Measurements from ENCODE around the gene HSPH1. TPM values are rescaled to one million over a fixed set of nuclear protein-coding genes. Genes with fewer than 3 reads are reported as not detected.

Gene HSPH1
- total and polyA plus RNA-seq, 2 of the 13 experiments (the other 11 are each of a cell fraction or from before 2014, with no cell fraction given), result 13.0 to 62.9 TPM

DNA sequence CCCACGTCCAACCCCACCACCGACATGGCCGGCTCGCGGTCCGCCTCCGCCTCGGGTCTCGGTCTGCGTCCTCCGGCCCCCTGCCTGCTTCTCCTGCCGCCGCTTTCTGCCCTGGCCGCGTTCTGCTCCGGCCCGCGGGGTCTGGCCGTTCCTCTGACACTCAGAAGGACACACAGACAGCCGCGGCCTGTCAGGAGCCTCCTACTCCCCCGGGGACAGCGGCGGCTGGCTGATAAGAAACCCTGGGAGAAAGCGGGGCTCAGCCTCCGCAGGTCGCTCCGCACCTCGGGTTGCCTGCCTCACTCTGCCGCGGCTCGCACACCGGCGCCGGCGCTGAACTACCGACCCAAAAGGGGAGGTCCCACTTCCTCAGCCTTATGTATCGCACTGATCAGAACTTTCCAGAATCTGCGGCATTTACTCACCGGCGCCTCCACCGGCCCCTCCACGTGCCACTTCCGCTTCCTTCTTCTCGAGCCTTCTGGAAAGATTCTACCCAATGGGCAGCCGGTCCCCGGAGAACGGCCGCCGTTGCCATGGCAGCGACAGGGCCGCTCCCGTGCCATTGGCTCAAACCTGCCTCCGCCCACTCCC, at the start of gene HSPH1 (continued):
- TF ChIP-seq, protein P1, sequence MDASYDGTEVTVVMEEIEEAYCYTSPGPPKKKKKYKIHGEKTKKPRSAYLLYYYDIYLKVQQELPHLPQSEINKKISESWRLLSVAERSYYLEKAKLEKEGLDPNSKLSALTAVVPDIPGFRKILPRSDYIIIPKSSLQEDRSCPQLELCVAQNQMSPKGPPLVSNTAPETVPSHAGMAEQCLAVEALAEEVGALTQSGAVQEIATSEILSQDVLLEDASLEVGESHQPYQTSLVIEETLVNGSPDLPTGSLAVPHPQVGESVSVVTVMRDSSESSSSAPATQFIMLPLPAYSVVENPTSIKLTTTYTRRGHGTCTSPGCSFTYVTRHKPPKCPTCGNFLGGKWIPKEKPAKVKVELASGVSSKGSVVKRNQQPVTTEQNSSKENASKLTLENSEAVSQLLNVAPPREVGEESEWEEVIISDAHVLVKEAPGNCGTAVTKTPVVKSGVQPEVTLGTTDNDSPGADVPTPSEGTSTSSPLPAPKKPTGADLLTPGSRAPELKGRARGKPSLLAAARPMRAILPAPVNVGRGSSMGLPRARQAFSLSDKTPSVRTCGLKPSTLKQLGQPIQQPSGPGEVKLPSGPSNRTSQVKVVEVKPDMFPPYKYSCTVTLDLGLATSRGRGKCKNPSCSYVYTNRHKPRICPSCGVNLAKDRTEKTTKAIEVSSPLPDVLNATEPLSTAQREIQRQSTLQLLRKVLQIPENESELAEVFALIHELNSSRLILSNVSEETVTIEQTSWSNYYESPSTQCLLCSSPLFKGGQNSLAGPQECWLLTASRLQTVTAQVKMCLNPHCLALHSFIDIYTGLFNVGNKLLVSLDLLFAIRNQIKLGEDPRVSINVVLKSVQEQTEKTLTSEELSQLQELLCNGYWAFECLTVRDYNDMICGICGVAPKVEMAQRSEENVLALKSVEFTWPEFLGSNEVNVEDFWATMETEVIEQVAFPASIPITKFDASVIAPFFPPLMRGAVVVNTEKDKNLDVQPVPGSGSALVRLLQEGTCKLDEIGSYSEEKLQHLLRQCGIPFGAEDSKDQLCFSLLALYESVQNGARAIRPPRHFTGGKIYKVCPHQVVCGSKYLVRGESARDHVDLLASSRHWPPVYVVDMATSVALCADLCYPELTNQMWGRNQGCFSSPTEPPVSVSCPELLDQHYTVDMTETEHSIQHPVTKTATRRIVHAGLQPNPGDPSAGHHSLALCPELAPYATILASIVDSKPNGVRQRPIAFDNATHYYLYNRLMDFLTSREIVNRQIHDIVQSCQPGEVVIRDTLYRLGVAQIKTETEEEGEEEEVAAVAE (CRISPR knock-in tag; IDR thresholded peaks at IDR 0.05; ENCODE audit: borderline replicate concordance), result peak; percentile 76
- TF ChIP-seq, protein P2, sequence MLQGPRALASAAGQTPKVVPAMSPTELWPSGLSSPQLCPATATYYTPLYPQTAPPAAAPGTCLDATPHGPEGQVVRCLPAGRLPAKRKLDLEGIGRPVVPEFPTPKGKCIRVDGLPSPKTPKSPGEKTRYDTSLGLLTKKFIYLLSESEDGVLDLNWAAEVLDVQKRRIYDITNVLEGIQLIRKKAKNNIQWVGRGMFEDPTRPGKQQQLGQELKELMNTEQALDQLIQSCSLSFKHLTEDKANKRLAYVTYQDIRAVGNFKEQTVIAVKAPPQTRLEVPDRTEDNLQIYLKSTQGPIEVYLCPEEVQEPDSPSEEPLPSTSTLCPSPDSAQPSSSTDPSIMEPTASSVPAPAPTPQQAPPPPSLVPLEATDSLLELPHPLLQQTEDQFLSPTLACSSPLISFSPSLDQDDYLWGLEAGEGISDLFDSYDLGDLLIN (CRISPR knock-in tag; IDR thresholded peaks at IDR 0.05; ENCODE audit: borderline replicate concordance), result no peak
- no peak for TF ChIP-seq PHF5A (CRISPR knock-in tag; IDR thresholded peaks at IDR 0.05; ENCODE audit: low read depth, unreplicated experiment)
- TF ChIP-seq, protein P3, sequence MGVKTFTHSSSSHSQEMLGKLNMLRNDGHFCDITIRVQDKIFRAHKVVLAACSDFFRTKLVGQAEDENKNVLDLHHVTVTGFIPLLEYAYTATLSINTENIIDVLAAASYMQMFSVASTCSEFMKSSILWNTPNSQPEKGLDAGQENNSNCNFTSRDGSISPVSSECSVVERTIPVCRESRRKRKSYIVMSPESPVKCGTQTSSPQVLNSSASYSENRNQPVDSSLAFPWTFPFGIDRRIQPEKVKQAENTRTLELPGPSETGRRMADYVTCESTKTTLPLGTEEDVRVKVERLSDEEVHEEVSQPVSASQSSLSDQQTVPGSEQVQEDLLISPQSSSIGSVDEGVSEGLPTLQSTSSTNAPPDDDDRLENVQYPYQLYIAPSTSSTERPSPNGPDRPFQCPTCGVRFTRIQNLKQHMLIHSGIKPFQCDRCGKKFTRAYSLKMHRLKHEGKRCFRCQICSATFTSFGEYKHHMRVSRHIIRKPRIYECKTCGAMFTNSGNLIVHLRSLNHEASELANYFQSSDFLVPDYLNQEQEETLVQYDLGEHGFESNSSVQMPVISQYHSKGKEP (CRISPR knock-in tag; IDR thresholded peaks at IDR 0.05), result 0 out of 2 replicates have a peak, but pooled peaks have one; percentile 16
- TF ChIP-seq, protein P4, sequence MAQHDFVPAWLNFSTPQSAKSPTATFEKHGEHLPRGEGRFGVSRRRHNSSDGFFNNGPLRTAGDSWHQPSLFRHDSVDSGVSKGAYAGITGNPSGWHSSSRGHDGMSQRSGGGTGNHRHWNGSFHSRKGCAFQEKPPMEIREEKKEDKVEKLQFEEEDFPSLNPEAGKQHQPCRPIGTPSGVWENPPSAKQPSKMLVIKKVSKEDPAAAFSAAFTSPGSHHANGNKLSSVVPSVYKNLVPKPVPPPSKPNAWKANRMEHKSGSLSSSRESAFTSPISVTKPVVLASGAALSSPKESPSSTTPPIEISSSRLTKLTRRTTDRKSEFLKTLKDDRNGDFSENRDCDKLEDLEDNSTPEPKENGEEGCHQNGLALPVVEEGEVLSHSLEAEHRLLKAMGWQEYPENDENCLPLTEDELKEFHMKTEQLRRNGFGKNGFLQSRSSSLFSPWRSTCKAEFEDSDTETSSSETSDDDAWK (CRISPR knock-in tag; IDR thresholded peaks at IDR 0.05), result no peak

Data from HepG2 (cell line).